Daoy (cell line): Measurements from ENCODE around the gene SNTG2. TPM values are rescaled to one million over a fixed set of nuclear protein-coding genes. Genes with fewer than 3 reads are reported as not detected.

ENCODE experiments used
- DNase-seq: peaks from one replicate; pipeline ENCODE4 v3.0.0-alpha.2; 2015; ENCODE audit warnings: low read depth
- total RNA-seq: library from RNA; depleted of rRNA; stranded (reverse); fragments of >200 nt; shearing (Covaris generic); gene quantifications from 2 replicates; pipeline ENCODE4 v1.2.3, GENCODE V29; 2014

SNTG2 gene
- total RNA-seq, 1 experiment from 2014 or later, result not detected

GRCh38 chr2:1231466-1232063 is 280.9 kb downstream of the SNTG2 start:
- no peak for DNase-seq

- DNase-seq, result peak; percentile 77
Measured at GRCh38 chr2:1233281-1233680, 282.6 kb downstream of the SNTG2 start.

- peak; percentile 80 for DNase-seq
Measured at GRCh38 chr2:1234731-1235308, 284.2 kb downstream of the SNTG2 start.

GRCh38 chr2:1235806-1236205 is 285.2 kb downstream of the SNTG2 start:
- DNase-seq, result no peak

DNA sequence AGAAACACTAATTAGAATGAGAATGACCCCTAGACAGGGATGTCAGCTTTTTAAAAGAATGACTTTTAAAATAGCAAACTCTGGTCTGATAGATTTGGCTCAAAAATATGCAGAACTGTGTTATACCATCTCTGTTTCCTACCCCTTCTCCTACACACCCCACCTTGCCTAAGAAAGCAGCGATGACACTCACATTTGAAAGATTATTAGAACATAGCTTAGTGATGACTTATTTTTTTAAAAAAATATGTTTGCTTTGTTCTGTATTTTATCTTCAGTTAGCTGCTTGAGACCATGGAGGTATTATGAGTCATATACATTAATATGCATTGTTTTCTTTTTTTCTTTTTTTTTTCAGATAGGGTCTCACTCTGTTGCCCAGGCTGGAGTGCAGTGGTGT is 286.0 kb downstream of the SNTG2 start:
- no peak for DNase-seq

DNA sequence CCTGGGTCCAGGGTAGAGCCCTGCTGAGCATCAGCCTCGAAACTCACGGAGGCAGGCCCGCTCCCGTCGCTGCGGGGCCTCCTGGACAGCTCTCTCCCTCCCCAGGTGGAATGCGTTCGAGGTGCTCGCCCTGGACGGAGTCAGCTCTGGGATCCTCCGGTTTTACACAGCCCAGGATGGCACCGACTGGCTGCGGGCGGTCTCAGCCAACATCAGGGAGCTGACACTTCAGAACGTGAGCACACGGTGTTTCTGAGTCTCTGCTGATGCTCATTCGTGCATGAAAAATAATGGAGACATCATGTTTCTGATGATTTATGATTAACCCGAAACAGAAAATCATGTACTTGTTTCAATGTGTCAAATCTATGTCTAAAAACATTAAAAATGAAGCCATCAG is 287.1 kb downstream of the SNTG2 start:
- no peak for DNase-seq

DNA sequence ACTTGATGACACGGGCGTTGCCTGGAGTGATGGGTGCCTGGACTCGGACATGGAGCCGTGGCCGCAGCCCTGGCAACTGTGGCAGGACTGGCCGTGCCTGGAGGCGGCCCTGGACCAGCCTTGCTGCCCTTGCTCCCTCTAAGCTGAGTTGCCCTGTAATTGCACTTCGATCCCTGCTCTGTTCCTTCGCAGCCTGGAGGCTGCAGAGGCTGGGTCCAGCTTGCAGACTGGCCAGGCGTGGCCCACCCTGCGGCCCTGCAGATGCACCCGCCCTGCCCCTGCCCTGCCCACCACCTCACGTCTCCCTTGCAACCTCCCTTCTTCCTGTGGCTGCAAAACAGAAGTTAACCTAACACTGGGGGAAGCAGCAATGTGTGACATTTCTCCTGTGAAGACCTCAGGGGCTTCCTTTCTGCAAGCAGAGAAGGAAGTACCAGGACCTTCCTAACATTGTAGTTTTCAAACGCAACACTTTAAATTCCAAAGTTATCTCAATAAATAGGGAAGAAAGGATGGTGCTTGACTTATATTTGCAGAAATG is 288.0 kb downstream of the SNTG2 start:
- DNase-seq, result no peak

DNA sequence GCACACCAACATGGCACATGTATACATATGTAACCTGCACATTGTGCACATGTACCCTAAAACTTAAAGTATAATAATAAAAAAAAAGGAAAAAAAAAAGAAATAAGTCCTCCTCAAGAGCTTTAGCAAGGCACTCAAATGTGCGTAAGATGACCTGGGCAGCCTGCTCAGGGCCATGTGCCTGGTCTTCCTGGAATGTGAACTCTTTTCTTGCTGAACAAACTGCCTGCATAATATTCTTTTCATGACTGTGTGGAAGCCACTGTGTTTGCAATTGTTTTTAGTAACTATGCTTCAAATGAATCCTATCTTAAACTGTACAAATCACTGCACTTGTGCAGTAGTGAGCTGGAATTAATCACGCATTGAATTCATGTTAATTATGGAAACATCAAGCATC is 294.5 kb downstream of the SNTG2 start:
- DNase-seq, result no peak

DNA sequence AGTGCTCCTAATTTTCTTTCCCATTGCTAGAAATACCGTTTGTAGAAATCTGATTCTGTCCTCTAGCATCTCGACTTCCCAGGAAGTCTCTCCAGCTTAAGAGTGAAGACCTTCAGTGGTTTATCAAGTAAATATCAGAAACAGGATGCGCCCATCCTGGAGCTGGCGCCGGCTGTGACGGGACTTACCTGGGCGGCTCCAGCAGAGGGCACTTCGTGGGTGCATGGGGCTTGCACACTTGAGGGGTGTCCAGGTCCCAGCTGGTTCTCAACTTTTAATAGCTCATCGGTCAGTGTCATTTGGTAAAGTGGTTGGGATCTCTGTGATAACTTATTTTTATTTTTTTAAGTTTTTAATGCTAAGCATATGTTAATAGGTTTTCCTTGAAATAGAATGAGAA is 295.6 kb downstream of the SNTG2 start:
- no peak for DNase-seq

DNA sequence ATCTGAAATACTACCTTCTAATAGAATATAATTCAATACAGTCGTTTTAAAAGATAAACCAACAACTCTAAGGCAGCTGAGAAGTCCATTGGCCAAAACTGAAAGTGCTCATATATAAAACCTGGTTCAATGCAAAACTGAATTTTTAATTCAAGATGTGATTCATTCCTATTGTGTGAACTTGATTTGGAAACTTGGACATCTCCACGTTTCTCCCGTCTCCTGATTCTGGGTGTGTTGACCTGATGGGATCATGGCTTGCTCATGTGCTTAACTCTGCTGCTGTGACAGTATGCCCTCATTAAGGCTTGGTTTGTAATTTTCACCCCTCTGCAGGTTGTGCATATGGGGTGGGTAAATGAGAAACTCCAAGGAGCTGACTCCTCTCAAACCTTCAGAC is 296.3 kb downstream of the SNTG2 start:
- no peak for DNase-seq

DNA sequence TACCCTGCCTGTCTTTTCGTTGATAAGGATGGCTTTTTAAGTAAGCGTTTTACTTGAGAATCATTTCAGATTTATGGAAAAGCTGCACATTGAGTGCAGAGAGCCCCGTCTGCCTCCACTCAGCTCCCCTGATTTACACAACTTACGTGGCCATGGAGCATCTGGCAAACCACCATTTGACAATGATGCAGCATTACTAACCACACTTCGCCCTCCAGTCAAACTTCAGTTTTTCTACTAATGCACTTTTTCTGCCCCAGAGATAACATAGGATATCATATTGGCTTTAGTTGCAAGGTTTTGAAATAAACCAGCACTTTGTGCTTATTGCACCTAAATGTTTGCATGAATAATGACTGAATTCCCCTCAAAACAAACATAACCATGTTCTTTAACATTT is 297.5 kb downstream of the SNTG2 start:
- peak; percentile 40 for DNase-seq

GRCh38 chr2:1249897-1250687 is 299.4 kb downstream of the SNTG2 start:
- no peak for DNase-seq

GRCh38 chr2:1251520-1251919 is 300.9 kb downstream of the SNTG2 start:
- DNase-seq, result no peak

DNA sequence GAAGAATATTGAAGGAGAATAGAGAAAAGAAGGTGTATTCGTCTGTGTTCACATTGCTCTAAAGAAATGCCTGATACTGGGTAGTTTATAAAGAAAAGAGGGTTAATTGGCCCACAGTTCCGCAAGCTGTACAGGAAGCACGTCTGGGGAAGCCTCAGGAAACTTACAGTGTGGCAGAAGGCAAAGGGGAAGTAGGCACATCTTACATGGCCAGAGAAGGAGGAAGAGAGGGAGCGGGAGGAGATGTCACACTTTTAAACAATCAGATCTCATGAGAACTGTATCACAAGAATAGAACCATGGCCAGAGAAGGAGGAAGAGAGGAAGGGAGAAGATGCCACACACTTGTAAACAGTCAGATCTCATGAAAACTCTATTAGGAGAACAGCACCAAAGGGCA is 303.0 kb downstream of the SNTG2 start:
- no peak for DNase-seq

DNA sequence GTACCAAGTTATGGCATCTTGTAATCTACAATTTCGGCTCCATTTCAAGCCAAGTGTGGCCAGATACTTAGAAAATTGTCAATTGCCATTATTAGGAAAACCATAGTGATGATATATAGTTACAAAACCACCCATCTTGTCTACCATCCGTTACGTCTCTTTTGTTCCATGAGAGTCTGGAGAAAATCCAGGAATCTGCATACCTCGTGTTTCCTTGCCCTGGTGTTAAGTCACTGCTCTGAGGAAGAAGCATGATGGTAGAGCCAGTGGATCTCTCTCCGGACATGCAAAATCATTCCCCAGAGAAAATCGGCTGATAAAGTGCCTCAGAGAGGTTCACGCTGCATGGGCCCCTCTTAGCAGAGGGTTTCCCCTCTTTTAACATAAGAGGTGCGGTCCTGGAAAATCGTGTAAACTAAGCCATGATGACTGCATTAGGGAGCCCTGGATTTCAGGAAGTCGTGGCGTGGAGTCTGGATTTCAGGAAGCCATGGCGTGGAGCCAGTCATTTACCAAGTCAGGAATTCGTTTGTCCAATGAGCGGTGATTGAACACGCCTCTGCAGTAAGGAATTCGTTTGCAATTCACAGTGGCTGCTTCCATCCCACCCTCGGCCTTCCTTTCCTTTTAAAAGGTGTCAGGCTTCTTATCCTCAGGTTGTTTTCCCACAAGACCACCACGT is 304.2 kb downstream of the SNTG2 start:
- peak; percentile 24 for DNase-seq

DNA sequence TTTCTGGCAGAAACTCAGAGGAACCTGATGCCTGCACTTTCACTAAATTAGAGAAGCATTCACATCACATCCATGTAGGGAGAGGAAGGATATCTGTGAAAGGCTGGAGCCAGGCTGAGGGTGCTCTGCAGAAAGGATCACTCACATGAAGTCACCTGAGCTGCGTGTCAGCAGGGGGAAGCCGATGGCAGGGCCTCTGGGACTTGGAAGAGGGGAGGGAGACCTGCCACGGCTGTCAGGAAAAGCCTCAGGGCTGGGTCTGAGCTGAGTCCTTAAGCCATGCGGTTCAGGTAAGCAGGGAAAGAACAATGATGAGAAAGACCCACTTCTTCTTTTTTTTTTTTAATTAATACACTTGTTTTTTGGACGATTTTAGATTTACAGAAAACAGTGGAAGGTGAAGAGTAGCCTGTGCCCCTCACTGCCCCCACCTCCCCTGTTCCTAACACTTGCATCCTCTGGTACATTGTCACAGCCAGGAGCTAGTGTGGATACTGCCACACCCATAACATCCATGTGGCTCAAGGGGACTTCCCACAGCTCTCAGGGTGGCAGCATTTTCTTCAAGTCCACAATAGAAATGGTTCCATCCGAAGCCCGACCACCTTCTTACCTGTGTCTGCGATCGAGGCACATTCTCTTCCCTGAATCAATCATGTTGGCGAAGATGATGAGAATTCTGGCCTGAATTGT is 306.1 kb downstream of the SNTG2 start:
- no peak for DNase-seq

DNA sequence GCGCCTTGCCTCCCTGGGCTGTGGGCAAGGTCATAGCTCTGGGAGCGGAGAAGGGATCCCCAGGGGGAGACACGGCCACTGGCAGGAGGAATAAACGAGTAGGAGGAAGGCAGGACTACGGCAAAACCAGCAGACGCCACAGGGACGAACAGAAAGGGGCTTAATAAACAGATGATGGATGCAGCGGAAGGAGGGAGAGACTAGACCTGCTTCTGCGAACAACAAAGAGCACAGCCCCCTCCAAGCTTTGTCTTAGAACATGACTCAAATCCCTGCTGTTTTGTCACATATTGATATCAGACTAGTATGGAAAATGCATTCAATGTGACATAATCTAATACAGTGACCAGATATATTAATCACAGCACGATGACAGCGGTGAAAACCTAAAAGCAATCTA is 306.7 kb downstream of the SNTG2 start:
- no peak for DNase-seq

DNA sequence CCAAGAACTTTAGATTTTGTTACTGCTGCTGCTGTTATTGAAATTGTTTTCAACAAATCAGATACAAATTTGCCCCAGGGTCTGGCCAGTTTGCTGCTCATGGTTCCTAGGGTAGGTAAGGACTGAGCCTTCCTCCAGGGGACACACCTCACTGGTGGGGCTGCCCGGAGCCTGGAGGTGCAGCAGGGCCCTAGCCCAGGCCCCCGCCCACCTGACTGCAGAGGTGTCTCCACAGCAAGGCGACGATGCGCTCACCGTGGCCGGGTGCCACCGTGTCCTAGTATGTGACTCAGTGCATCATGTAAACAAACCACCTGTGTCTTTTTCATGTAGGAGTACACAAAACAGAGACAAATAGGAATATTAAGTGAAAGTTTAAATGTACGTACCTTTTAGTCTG is 309.1 kb downstream of the SNTG2 start:
- DNase-seq, result no peak

- DNase-seq, result no peak
Measured at GRCh38 chr2:1262609-1263008, 312.0 kb downstream of the SNTG2 start.

- DNase-seq, result no peak
Measured at GRCh38 chr2:1265454-1265853, 314.8 kb downstream of the SNTG2 start.

GRCh38 chr2:1266351-1266750 is 315.7 kb downstream of the SNTG2 start:
- no peak for DNase-seq

- no peak for DNase-seq
Measured at GRCh38 chr2:1268034-1268433, 317.4 kb downstream of the SNTG2 start.
